GM12864 (cell line): ENCODE data around the gene FIZ1.
A peak's percentile ranks its signal among the peaks of the same experiment; 100 is the strongest.

Source experiments
- DNase-seq: peaks from one replicate; pipeline ENCODE4 v3.0.0-alpha.2; 2011; ENCODE audit warnings: low read depth
- H3K4me3 ChIP-seq: 2 replicates; pipeline ENCODE4 v1.5.1; 2011; ENCODE audit warnings: mild to moderate bottlenecking, low read depth, low read length, control low read depth
- TF ChIP-seq, protein P1 (sequence below): IDR thresholded peaks from 2 replicates; pipeline ENCODE4 v1.5.1; 2011; ENCODE audit warnings: low read depth, mild to moderate bottlenecking, moderate library complexity, low read length, control low read depth, inconsistent platforms; ENCODE audit errors: missing control alignments

FIZ1 gene

DNA sequence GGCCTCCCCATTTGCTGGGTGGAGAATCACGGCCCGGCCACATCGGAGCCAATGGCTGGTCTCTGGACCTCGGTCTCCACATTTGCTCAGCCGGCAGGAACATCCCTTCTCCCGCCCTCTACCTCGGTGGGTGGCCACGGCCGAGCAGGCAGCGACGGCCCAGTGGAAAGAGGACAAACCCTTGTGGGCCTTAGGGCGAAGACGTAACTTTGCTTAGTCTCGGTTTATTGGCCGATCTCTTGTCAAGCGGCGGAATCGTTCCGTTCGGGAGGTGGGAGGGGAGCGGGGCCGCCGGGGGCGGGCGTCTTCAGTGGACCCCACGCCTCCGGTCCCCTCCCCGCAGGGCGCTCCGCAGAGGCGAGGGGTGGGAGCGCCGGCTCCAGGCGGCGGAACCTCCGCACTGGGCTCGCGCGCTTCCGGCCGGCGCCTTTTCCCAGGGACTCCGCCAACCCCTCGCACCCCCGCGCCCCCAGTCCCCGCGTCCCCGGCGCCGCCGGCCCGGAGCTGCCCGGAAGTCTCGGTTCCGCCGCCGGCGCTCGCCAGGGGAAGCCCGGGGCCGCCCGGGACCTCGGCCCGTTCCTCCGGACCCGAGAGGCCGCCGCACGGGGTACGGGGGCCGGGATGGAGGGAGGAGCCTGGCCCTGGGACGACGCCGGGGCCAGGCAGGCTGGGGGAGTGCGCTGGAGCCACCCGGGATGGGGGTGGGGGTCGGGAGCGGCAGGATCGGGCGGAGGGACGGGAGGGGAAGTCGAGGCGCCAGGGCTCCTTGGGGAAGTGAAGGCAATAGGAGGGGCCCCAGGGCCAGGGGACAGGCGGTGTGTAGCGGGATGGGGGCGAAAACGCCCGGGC, 41.5 kb upstream of the FIZ1 start, which contains the start of gene ZNF580:
Gene ZNF580 (plus strand): TSS at position 426 of the 849 bp plus-strand sequence. CDS start 1,507 bp downstream, outside the sequence.
- no peak for DNase-seq
- peak within 1 kb of the TSS; percentile 71 for H3K4me3 ChIP-seq
- TF ChIP-seq, protein P1, sequence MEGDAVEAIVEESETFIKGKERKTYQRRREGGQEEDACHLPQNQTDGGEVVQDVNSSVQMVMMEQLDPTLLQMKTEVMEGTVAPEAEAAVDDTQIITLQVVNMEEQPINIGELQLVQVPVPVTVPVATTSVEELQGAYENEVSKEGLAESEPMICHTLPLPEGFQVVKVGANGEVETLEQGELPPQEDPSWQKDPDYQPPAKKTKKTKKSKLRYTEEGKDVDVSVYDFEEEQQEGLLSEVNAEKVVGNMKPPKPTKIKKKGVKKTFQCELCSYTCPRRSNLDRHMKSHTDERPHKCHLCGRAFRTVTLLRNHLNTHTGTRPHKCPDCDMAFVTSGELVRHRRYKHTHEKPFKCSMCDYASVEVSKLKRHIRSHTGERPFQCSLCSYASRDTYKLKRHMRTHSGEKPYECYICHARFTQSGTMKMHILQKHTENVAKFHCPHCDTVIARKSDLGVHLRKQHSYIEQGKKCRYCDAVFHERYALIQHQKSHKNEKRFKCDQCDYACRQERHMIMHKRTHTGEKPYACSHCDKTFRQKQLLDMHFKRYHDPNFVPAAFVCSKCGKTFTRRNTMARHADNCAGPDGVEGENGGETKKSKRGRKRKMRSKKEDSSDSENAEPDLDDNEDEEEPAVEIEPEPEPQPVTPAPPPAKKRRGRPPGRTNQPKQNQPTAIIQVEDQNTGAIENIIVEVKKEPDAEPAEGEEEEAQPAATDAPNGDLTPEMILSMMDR: no peak

DNA sequence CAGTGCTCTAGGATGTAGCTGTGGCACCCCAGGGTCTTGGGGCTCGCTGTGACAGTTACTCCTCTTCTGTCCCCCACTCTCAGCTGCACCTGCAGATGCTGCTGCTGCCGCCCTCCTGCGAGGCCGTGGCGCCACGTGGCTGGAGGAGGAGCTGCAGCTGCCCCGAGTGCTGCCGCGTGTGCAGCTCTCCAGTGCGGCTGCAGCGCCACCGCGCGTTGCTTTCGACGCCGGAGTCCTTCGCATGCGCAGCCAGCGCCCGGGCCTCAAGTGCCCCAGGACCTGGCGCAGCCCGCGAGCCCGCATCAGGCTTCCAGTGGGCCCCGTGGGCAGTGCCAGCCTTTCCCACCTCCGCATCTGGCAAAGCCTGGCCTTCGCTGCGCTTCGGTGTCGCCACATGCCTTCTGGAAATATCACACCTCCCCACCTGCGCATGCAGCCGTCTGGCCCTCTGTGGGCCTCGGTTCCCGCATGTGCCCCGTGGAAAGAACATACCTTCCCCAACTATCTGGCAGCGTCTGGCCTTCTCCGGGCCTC, 40.8 kb upstream of the FIZ1 start:
- DNase-seq: peak; percentile 67
- TF ChIP-seq, protein P1: peak; percentile 75
- H3K4me3 ChIP-seq: peak overlapping the region; percentile 71

DNA sequence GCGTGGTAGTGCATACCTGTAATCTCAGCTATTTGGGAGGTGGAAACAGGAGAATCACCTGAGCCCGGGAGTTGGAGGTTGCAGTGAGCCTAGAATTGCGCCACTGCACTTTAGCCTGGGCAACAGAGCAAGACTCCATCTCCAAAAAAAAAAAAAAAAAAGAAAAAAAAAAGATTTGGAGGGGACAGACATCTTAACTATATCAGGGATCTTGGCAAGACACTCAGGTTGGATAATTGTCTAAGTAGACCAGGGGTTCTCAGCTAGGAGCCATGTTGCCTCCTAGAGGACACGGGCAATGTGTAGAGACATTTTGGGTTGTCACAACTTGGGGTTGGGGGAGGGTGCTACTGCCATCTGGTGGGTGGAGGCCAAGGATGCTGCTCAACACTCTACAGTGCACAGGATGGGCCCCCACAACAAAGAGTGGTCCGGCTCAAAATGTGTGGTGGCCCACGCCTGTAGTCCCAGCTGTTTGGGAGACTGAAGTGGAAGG, 39.6 kb upstream of the FIZ1 start:
- H3K4me3 ChIP-seq: no peak overlapping the region
- TF ChIP-seq, protein P1: peak; percentile 66
- DNase-seq: no peak

DNA sequence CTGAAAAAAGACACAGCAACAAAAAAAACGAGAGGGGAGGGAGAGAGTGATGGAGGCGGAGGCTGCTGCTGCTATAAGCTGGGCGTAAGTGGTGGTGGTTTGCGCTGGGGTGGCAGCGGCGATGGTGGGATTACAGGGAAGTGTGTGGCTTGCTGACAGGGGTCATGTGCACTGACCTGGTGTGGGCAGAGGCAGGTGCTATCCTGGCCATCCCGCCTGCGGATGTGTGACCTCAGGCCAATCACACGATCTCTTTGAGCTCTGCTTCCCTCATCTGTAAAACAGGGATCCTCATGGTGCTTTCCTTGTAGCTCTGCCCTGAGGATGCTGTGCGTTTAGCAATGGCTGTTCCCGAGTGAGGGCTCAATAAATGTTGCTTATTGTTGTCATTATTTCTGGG, 38.2 kb upstream of the FIZ1 start:
- TF ChIP-seq, protein P1: no peak
- no peak for DNase-seq
- no peak overlapping the region for H3K4me3 ChIP-seq

DNA sequence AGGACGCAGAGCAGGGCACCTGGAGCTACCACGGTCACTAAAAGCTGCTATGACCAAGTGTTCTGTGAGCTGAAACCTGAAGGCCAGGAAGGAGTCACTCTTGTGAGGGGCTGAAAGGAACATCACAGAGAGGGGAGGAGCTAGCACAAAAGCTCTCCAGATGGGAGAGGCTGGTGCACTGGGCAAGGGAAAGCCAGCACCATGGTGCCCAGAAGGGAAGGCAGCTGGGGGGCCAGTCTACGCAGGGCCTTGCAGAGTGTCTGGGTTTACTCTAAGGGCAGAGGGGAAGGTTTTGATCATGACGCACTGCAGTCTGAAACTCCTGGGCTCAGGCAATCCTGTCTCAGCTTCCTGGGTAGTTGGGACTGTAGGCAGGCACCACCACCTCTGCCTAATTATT, 37.4 kb upstream of the FIZ1 start:
- TF ChIP-seq, protein P1: no peak
- peak overlapping the region; percentile 93 for H3K4me3 ChIP-seq
- DNase-seq: no peak

DNA sequence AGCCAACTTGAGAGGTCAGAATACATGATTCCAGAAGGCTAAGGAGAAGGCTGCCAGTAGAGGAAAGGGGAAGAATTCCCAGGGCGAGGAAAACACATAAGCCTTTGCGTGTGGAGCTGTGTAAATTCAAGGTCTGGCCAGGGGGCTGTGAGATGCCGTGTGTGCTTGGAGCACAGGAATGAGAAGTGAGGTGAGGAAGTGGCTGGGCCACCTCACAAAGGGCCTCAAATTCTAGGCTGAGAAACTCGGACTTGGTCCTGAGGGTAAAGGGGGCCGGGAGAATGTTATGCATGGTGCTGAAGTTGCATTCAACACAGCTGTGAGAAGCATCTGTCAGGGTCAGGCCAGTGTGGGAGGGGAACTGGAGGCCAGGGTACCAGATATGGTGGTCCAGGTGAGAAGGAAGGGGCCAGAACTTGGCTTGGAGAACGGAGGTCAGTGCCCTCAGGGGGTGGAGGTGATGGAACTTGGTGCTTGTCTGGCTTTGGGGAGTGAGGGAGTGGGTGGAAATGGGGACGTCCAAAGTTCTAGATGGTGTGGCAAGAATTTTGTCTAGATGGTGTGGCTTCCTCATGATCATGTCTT, 36.6 kb upstream of the FIZ1 start:
- TF ChIP-seq, protein P1: no peak
- DNase-seq: no peak

More for the DNA sequence above, 36.6 kb upstream of the FIZ1 start:
- peak overlapping the region; percentile 93 for H3K4me3 ChIP-seq
